Activated CD4-positive, alpha-beta T cell treated with anti-CD3 and anti-CD28 coated beads, Interleukin-2, amount 10 ng/mL, durations not matched to agents 24 days and 14 days (primary cell): Measurements from ENCODE around the gene MFAP4. TPM values are rescaled to one million over a fixed set of nuclear protein-coding genes. Genes with fewer than 3 reads are reported as not detected.

Source experiments
- DNase-seq: peaks from one replicate; pipeline ENCODE4 v3.0.0; 2022
- H3K27ac Mint-ChIP-seq: one replicate; pipeline ENCODE4 v1.8.0; 2022; ENCODE audit warnings: mild to moderate bottlenecking, mixed read lengths
- H3K27me3 Mint-ChIP-seq: one replicate; pipeline ENCODE4 v1.8.0; 2022; ENCODE audit warnings: mixed read lengths
- H3K36me3 Mint-ChIP-seq: one replicate; pipeline ENCODE4 v1.8.0; 2022; ENCODE audit warnings: low read depth, mild to moderate bottlenecking, mixed read lengths
- H3K4me1 Mint-ChIP-seq: one replicate; pipeline ENCODE4 v1.8.0; 2021; ENCODE audit warnings: mixed read lengths
- H3K4me3 Mint-ChIP-seq: one replicate; pipeline ENCODE4 v1.8.0; 2022; ENCODE audit warnings: mild to moderate bottlenecking, moderate library complexity, mixed read lengths
- H3K9me3 Mint-ChIP-seq: one replicate; pipeline ENCODE4 v1.8.0; 2021; ENCODE audit warnings: mixed read lengths
- intact Hi-C: fragments of 100-400 bp; cut with micrococcal nuclease; formaldehyde crosslinking; loops from one replicate; pipeline ENCODE4 v1.15.1; 2023
- total RNA-seq: library from RNA; stranded (reverse); gene quantifications from 2 replicates; pipeline ENCODE4 v1.2.3, GENCODE V29; 2022

The MFAP4 gene
- total RNA-seq, 1 donor from 2014 or later = not detected

GRCh38 chr17:19414396-19415280, 27.6 kb upstream of the MFAP4 start:
- H3K4me3 Mint-ChIP-seq = no peak overlapping the region
- H3K4me1 Mint-ChIP-seq = peaks cover 9% of the 10 kb centered on the region
- intact Hi-C loops = no loop called here
- H3K9me3 Mint-ChIP-seq = no peaks in the 10 kb centered on the region
- H3K36me3 Mint-ChIP-seq = no peaks in the 10 kb centered on the region
- peaks cover 6% of the 10 kb centered on the region for H3K27me3 Mint-ChIP-seq
- no peak for DNase-seq
- H3K27ac Mint-ChIP-seq = no peak overlapping the region

- Mint-ChIP-seq H3K4me1 (peaks cover 9% of the 10 kb centered on the region), H3K9me3 (no peaks in the 10 kb centered on the region), H3K4me3 (no peak overlapping the region), H3K27ac (no peak overlapping the region), H3K36me3 (no peaks in the 10 kb centered on the region), H3K27me3 (peaks cover 9% of the 10 kb centered on the region)
- no peak for DNase-seq
- intact Hi-C loops = no loop called here
These were observed 26.8 kb upstream of the MFAP4 start for GRCh38 chr17:19413761-19414160.

- intact Hi-C loops = no loop called here
- no peak for DNase-seq
- H3K4me3 Mint-ChIP-seq = no peak overlapping the region
- no peak overlapping the region for H3K27ac Mint-ChIP-seq
- peaks cover 5% of the 10 kb centered on the region for H3K4me1 Mint-ChIP-seq
- no peaks in the 10 kb centered on the region for H3K36me3 Mint-ChIP-seq
- peaks cover 7% of the 10 kb centered on the region for H3K27me3 Mint-ChIP-seq
- H3K9me3 Mint-ChIP-seq = no peaks in the 10 kb centered on the region
These were observed 26.0 kb upstream of the MFAP4 start for GRCh38 chr17:19412984-19413383.

- H3K4me3 Mint-ChIP-seq = no peak overlapping the region
- peaks cover 7% of the 10 kb centered on the region for H3K27me3 Mint-ChIP-seq
- DNase-seq = no peak
- intact Hi-C loops = no loop called here
- H3K36me3 Mint-ChIP-seq = no peaks in the 10 kb centered on the region
- H3K27ac Mint-ChIP-seq = no peak overlapping the region
- H3K9me3 Mint-ChIP-seq = no peaks in the 10 kb centered on the region
- H3K4me1 Mint-ChIP-seq = peaks cover under 1% of the 10 kb centered on the region
These were observed 25.5 kb upstream of the MFAP4 start for GRCh38 chr17:19412510-19412909.

- Mint-ChIP-seq H3K4me3 (no peak overlapping the region), H3K9me3 (no peaks in the 10 kb centered on the region)
These were observed 24.6 kb upstream of the MFAP4 start for GRCh38 chr17:19411631-19412030.

GRCh38 chr17:19410875-19411620, 24.1 kb upstream of the MFAP4 start, which contains the start of gene RNF112:
Gene RNF112 (plus strand): TSS chr17:19411232. CDS start chr17:19411409, 177 bp downstream.
- no peaks in the 10 kb centered on the region for H3K9me3 Mint-ChIP-seq
- no peaks in the 10 kb centered on the region for H3K36me3 Mint-ChIP-seq
- no peak within 1 kb of the TSS for H3K4me3 Mint-ChIP-seq
- H3K27me3 Mint-ChIP-seq = peaks cover 7% of the 10 kb centered on the region
- intact Hi-C loops = no loop called here
- DNase-seq = no peak
- no peak within 1 kb of the TSS for H3K27ac Mint-ChIP-seq
- H3K4me1 Mint-ChIP-seq = no peaks in the 10 kb centered on the region

More at GRCh38 chr17:19411631-19412030, 24.6 kb upstream of the MFAP4 start:
- no peak for DNase-seq
- no peaks in the 10 kb centered on the region for H3K4me1 Mint-ChIP-seq
- H3K27me3 Mint-ChIP-seq = peaks cover 7% of the 10 kb centered on the region
- H3K27ac Mint-ChIP-seq = no peak overlapping the region
- H3K36me3 Mint-ChIP-seq = no peaks in the 10 kb centered on the region
- intact Hi-C loops = no loop called here

- intact Hi-C loops = no loop called here
- Mint-ChIP-seq H3K27ac (no peak overlapping the region), H3K4me3 (no peak overlapping the region), H3K9me3 (no peaks in the 10 kb centered on the region), H3K27me3 (peaks cover 7% of the 10 kb centered on the region), H3K36me3 (no peaks in the 10 kb centered on the region), H3K4me1 (no peaks in the 10 kb centered on the region)
- no peak for DNase-seq
These were observed 23.1 kb upstream of the MFAP4 start for GRCh38 chr17:19410091-19410490.

GRCh38 chr17:19409509-19409908, 22.5 kb upstream of the MFAP4 start:
- DNase-seq = no peak
- intact Hi-C loops = no loop called here
- no peak overlapping the region for H3K4me3 Mint-ChIP-seq
- H3K27ac Mint-ChIP-seq = no peak overlapping the region
- peaks cover 7% of the 10 kb centered on the region for H3K27me3 Mint-ChIP-seq
- H3K9me3 Mint-ChIP-seq = no peaks in the 10 kb centered on the region
- H3K36me3 Mint-ChIP-seq = no peaks in the 10 kb centered on the region
- H3K4me1 Mint-ChIP-seq = no peaks in the 10 kb centered on the region

- intact Hi-C loops = no loop called here
- no peaks in the 10 kb centered on the region for H3K9me3 Mint-ChIP-seq
- H3K27ac Mint-ChIP-seq = no peak overlapping the region
- no peaks in the 10 kb centered on the region for H3K36me3 Mint-ChIP-seq
- no peak for DNase-seq
- no peak overlapping the region for H3K4me3 Mint-ChIP-seq
- H3K27me3 Mint-ChIP-seq = peaks cover 7% of the 10 kb centered on the region
- H3K4me1 Mint-ChIP-seq = no peaks in the 10 kb centered on the region
These were observed 22.1 kb upstream of the MFAP4 start for GRCh38 chr17:19409066-19409465.

- no peaks in the 10 kb centered on the region for H3K36me3 Mint-ChIP-seq
- no peaks in the 10 kb centered on the region for H3K9me3 Mint-ChIP-seq
- DNase-seq = no peak
These were observed 21.3 kb upstream of the MFAP4 start for GRCh38 chr17:19408346-19408710.

GRCh38 chr17:19407601-19408345, 20.8 kb upstream of the MFAP4 start:
- H3K27ac Mint-ChIP-seq = no peak overlapping the region
- peaks cover 7% of the 10 kb centered on the region for H3K27me3 Mint-ChIP-seq
- no peaks in the 10 kb centered on the region for H3K4me1 Mint-ChIP-seq
- no peaks in the 10 kb centered on the region for H3K9me3 Mint-ChIP-seq
- no peak overlapping the region for H3K4me3 Mint-ChIP-seq
- DNase-seq = no peak
- intact Hi-C loops = no loop called here
- H3K36me3 Mint-ChIP-seq = no peaks in the 10 kb centered on the region

More at GRCh38 chr17:19408346-19408710, 21.3 kb upstream of the MFAP4 start:
- intact Hi-C loops = no loop called here
- H3K27me3 Mint-ChIP-seq = peaks cover 7% of the 10 kb centered on the region
- H3K4me1 Mint-ChIP-seq = no peaks in the 10 kb centered on the region
- H3K27ac Mint-ChIP-seq = no peak overlapping the region
- H3K4me3 Mint-ChIP-seq = no peak overlapping the region

GRCh38 chr17:19405114-19405513, 18.1 kb upstream of the MFAP4 start:
- DNase-seq = no peak
- peaks cover 4% of the 10 kb centered on the region for H3K27me3 Mint-ChIP-seq
- H3K4me3 Mint-ChIP-seq = no peak overlapping the region
- H3K4me1 Mint-ChIP-seq = no peaks in the 10 kb centered on the region
- intact Hi-C loops = no loop called here
- H3K27ac Mint-ChIP-seq = no peak overlapping the region
- H3K9me3 Mint-ChIP-seq = no peaks in the 10 kb centered on the region
- no peaks in the 10 kb centered on the region for H3K36me3 Mint-ChIP-seq

GRCh38 chr17:19404264-19404663, 17.3 kb upstream of the MFAP4 start:
- Mint-ChIP-seq H3K36me3 (no peaks in the 10 kb centered on the region), H3K27ac (no peak overlapping the region), H3K9me3 (no peaks in the 10 kb centered on the region), H3K4me3 (no peak overlapping the region), H3K27me3 (peaks cover 1% of the 10 kb centered on the region), H3K4me1 (no peaks in the 10 kb centered on the region)
- DNase-seq = no peak
- intact Hi-C loops = no loop called here

- Mint-ChIP-seq H3K4me1 (peaks cover 3% of the 10 kb centered on the region), H3K36me3 (no peaks in the 10 kb centered on the region), H3K4me3 (no peak overlapping the region), H3K27ac (no peak overlapping the region), H3K9me3 (no peaks in the 10 kb centered on the region), H3K27me3 (no peaks in the 10 kb centered on the region)
- no peak for DNase-seq
- intact Hi-C loops = no loop called here
These were observed 16.0 kb upstream of the MFAP4 start for GRCh38 chr17:19403021-19403420.
